A204.1 (cell line): Measurements from ENCODE around the gene KRTAP10-4.
"Not testable (repeated sequence)": the region's sequence is repeated elsewhere in the genome, so short reads cannot be mapped to it uniquely, and the experiment has no call there.

Experiments
- FAIRE-seq: peaks from 2 replicates; lab custom pipeline; 2012; peaks lifted over from hg19 to GRCh38; lab: Jason Lieb, UNC

KRTAP10-4 gene

GRCh38 chr21:44573630-44574456 is at the start of gene KRTAP10-4:
Gene KRTAP10-4, plus strand, starts transcription at chr21:44573729. Its CDS starts 30 bp downstream, at chr21:44573759.
- not testable (repeated sequence) for FAIRE-seq

- FAIRE-seq, result no peak
Measured at GRCh38 chr21:44524414-44525371, 48.8 kb upstream of the KRTAP10-4 start.

- FAIRE-seq, result no peak
Measured at GRCh38 chr21:44525391-44526095, 48.0 kb upstream of the KRTAP10-4 start.

- FAIRE-seq, result no peak
Measured at GRCh38 chr21:44526096-44526997, 47.2 kb upstream of the KRTAP10-4 start.

GRCh38 chr21:44527156-44527982 is 46.2 kb upstream of the KRTAP10-4 start:
- FAIRE-seq, result no peak

GRCh38 chr21:44527983-44528633 is 45.4 kb upstream of the KRTAP10-4 start:
- FAIRE-seq, result no peak

- no peak for FAIRE-seq
Measured at GRCh38 chr21:44528634-44528995, 44.9 kb upstream of the KRTAP10-4 start.

- FAIRE-seq, result no peak
Measured at GRCh38 chr21:44529011-44529421, 44.5 kb upstream of the KRTAP10-4 start.

GRCh38 chr21:44529503-44530125 is 43.9 kb upstream of the KRTAP10-4 start:
- FAIRE-seq, result no peak

GRCh38 chr21:44530221-44530902 is 43.2 kb upstream of the KRTAP10-4 start:
- FAIRE-seq, result no peak

- FAIRE-seq, result no peak
Measured at GRCh38 chr21:44530903-44531605, 42.5 kb upstream of the KRTAP10-4 start.

- FAIRE-seq, result no peak
Measured at GRCh38 chr21:44531606-44532564, 41.6 kb upstream of the KRTAP10-4 start.

GRCh38 chr21:44532712-44533111 is 40.8 kb upstream of the KRTAP10-4 start:
- no peak for FAIRE-seq

GRCh38 chr21:44533121-44533890 is 40.2 kb upstream of the KRTAP10-4 start:
- FAIRE-seq, result no peak

GRCh38 chr21:44533891-44534627 is 39.5 kb upstream of the KRTAP10-4 start:
- no peak for FAIRE-seq
